Activated CD4-positive, alpha-beta memory T cell treated with anti-CD3 and anti-CD28 coated beads for 36 hours (primary cell): ENCODE measurements around the gene SETDB2. TPM values are rescaled to one million over a fixed set of nuclear protein-coding genes. Genes with fewer than 3 reads are reported as not detected.

Experiments used
- CTCF ChIA-PET: fragments of 350-600 bp; sonication (Branson Sonifier 250); formaldehyde crosslinking; loops from one replicate; lab custom pipeline; 2021; ENCODE audit warnings: antibody characterized with exemption, inconsistent platforms; lab: Charles Lee
- POLR2A ChIA-PET: fragments of 350-600 bp; sonication (Branson Sonifier 250); formaldehyde crosslinking; loops from one replicate; lab custom pipeline; 2021; ENCODE audit warnings: antibody characterized with exemption; lab: Charles Lee
- DNase-seq: peaks from one replicate; pipeline ENCODE4 v3.0.0-alpha.2; 2020
- H3K27ac Mint-ChIP-seq: one replicate; pipeline ENCODE4 v1.8.0; 2021; ENCODE audit warnings: mixed read lengths
- H3K27me3 Mint-ChIP-seq: one replicate; pipeline ENCODE4 v1.8.0; 2021; ENCODE audit warnings: mixed read lengths
- H3K36me3 Mint-ChIP-seq: one replicate; pipeline ENCODE4 v1.8.0; 2021; ENCODE audit warnings: mixed read lengths
- H3K4me1 Mint-ChIP-seq: one replicate; pipeline ENCODE4 v1.8.0; 2021; ENCODE audit warnings: low read depth, mixed read lengths
- H3K4me3 Mint-ChIP-seq: one replicate; pipeline ENCODE4 v1.8.0; 2021; ENCODE audit warnings: mild to moderate bottlenecking, mixed read lengths
- H3K9me3 Mint-ChIP-seq: one replicate; pipeline ENCODE4 v1.8.0; 2021; ENCODE audit warnings: mixed read lengths
- intact Hi-C: fragments of 100-400 bp; cut with micrococcal nuclease; formaldehyde crosslinking; loops from one replicate; pipeline ENCODE4 v1.15.1; 2023
- total RNA-seq, 2 experiments: library from RNA; stranded (reverse); gene quantifications; one replicate each; pipeline ENCODE4 v1.2.3, GENCODE V29; 2021

The SETDB2 gene
- 10 to 100 TPM; 13.9 to 15.9 TPM for total RNA-seq

- POLR2A ChIA-PET, result interaction anchor here (0.6 to 5.3 kb wide), 10 partner anchors 9 to 1410 kb away, joined by 3 to 72 read pairs (median 4); partner anchors contain the start of genes CDADC1, EBPL, PHF11 and RCBTB1
- Mint-ChIP-seq H3K4me1 (peaks cover 62% of the 10 kb centered on the region), H3K27me3 (no peaks in the 10 kb centered on the region), H3K4me3 (peak within 1 kb of the TSS; percentile 85), H3K36me3 (peaks cover 13% of the 10 kb centered on the region), H3K27ac (peak within 1 kb of the TSS; percentile 94), H3K9me3 (no peaks in the 10 kb centered on the region)
- CTCF ChIA-PET, result interaction anchor here (0.6 to 2.1 kb wide), 7 partner anchors 10 to 1349 kb away, joined by 3 to 8 read pairs (median 3); partner anchors contain the start of genes MED4, PHF11 and RCBTB1
- peak; percentile 100 for DNase-seq
- intact Hi-C loops, result loop anchor here (1.0 to 10.0 kb wide), 12 partner anchors 10 to 1212 kb away; partner anchors contain the start of genes CDADC1, EBPL, ITM2B and KPNA3
Observed at GRCh38 chr13:49443704-49444523, at the start of gene SETDB2, which contains the start of gene CAB39L. SETDB2 (plus strand) TSS chr13:49444274; CDS start chr13:49451894, 7,620 bp downstream. CAB39L (minus strand) TSS chr13:49444064; CDS start chr13:49382910, 61,154 bp downstream.

GRCh38 chr13:49395451-49395865 lies 48.6 kb upstream of the SETDB2 start:
- H3K27ac Mint-ChIP-seq, result no peak overlapping the region
- CTCF ChIA-PET, result no interaction called here
- H3K4me1 Mint-ChIP-seq, result no peaks in the 10 kb centered on the region
- DNase-seq, result no peak
- POLR2A ChIA-PET, result no interaction called here
- intact Hi-C loops, result no loop called here
- H3K36me3 Mint-ChIP-seq, result no peaks in the 10 kb centered on the region
- no peak overlapping the region for H3K4me3 Mint-ChIP-seq
- no peaks in the 10 kb centered on the region for H3K27me3 Mint-ChIP-seq
- peaks cover 3% of the 10 kb centered on the region for H3K9me3 Mint-ChIP-seq

- peaks cover 3% of the 10 kb centered on the region for H3K9me3 Mint-ChIP-seq
- DNase-seq, result no peak
Observed at GRCh38 chr13:49395878-49396380, 48.1 kb upstream of the SETDB2 start.

GRCh38 chr13:49399801-49400472 lies 44.1 kb upstream of the SETDB2 start:
- no peak overlapping the region for H3K27ac Mint-ChIP-seq
- no peak for DNase-seq
- CTCF ChIA-PET, result no interaction called here
- no peak overlapping the region for H3K4me3 Mint-ChIP-seq
- intact Hi-C loops, result no loop called here
- no peaks in the 10 kb centered on the region for H3K27me3 Mint-ChIP-seq
- H3K9me3 Mint-ChIP-seq, result peaks cover 11% of the 10 kb centered on the region
- H3K4me1 Mint-ChIP-seq, result no peaks in the 10 kb centered on the region
- POLR2A ChIA-PET, result no interaction called here
- peaks cover 5% of the 10 kb centered on the region for H3K36me3 Mint-ChIP-seq

More at GRCh38 chr13:49395878-49396380, 48.1 kb upstream of the SETDB2 start:
- Mint-ChIP-seq H3K4me1 (no peaks in the 10 kb centered on the region), H3K36me3 (no peaks in the 10 kb centered on the region), H3K4me3 (no peak overlapping the region), H3K27me3 (no peaks in the 10 kb centered on the region), H3K27ac (no peak overlapping the region)
- POLR2A ChIA-PET, result no interaction called here
- intact Hi-C loops, result no loop called here
- CTCF ChIA-PET, result no interaction called here

- ChIA-PET CTCF (no interaction called here), POLR2A (no interaction called here)
- H3K4me3 Mint-ChIP-seq, result no peak overlapping the region
- peaks cover 19% of the 10 kb centered on the region for H3K9me3 Mint-ChIP-seq
- H3K27me3 Mint-ChIP-seq, result no peaks in the 10 kb centered on the region
- H3K27ac Mint-ChIP-seq, result no peak overlapping the region
- H3K4me1 Mint-ChIP-seq, result no peaks in the 10 kb centered on the region
- peaks cover 5% of the 10 kb centered on the region for H3K36me3 Mint-ChIP-seq
- DNase-seq, result no peak
- intact Hi-C loops, result no loop called here
Observed at GRCh38 chr13:49400755-49401659, 43.1 kb upstream of the SETDB2 start.

- H3K36me3 Mint-ChIP-seq, result peaks cover 5% of the 10 kb centered on the region
- intact Hi-C loops, result no loop called here
- CTCF ChIA-PET, result interaction anchor here (0.6 kb wide), 1 partner anchor 82 kb away, joined by 3 read pairs; no protein-coding TSS in a partner anchor
- peaks cover 19% of the 10 kb centered on the region for H3K9me3 Mint-ChIP-seq
- no peaks in the 10 kb centered on the region for H3K4me1 Mint-ChIP-seq
- H3K4me3 Mint-ChIP-seq, result no peak overlapping the region
- POLR2A ChIA-PET, result no interaction called here
- H3K27ac Mint-ChIP-seq, result no peak overlapping the region
- DNase-seq, result no peak
- H3K27me3 Mint-ChIP-seq, result no peaks in the 10 kb centered on the region
Observed at GRCh38 chr13:49403996-49404702, 39.9 kb upstream of the SETDB2 start.

GRCh38 chr13:49404703-49405020 lies 39.4 kb upstream of the SETDB2 start:
- ChIA-PET CTCF (interaction anchor here (0.6 kb wide), 1 partner anchor 83 kb away, joined by 3 read pairs; no protein-coding TSS in a partner anchor), POLR2A (no interaction called here)
- Mint-ChIP-seq H3K27me3 (no peaks in the 10 kb centered on the region), H3K27ac (no peak overlapping the region), H3K4me1 (no peaks in the 10 kb centered on the region), H3K9me3 (peaks cover 19% of the 10 kb centered on the region), H3K36me3 (peaks cover 5% of the 10 kb centered on the region), H3K4me3 (no peak overlapping the region)
- no peak for DNase-seq
- intact Hi-C loops, result no loop called here

- H3K27ac Mint-ChIP-seq, result no peak overlapping the region
- peaks cover 19% of the 10 kb centered on the region for H3K9me3 Mint-ChIP-seq
- no peaks in the 10 kb centered on the region for H3K27me3 Mint-ChIP-seq
- CTCF ChIA-PET, result no interaction called here
- intact Hi-C loops, result no loop called here
- POLR2A ChIA-PET, result interaction anchor here (0.6 kb wide), 1 partner anchor 420 kb away, joined by 4 read pairs; no protein-coding TSS in a partner anchor
- DNase-seq, result no peak
- H3K4me1 Mint-ChIP-seq, result no peaks in the 10 kb centered on the region
- H3K36me3 Mint-ChIP-seq, result peaks cover 5% of the 10 kb centered on the region
- no peak overlapping the region for H3K4me3 Mint-ChIP-seq
Observed at GRCh38 chr13:49407068-49407467, 37.0 kb upstream of the SETDB2 start.

- Mint-ChIP-seq H3K9me3 (peaks cover 19% of the 10 kb centered on the region), H3K27me3 (no peaks in the 10 kb centered on the region), H3K4me3 (no peak overlapping the region), H3K36me3 (peaks cover 5% of the 10 kb centered on the region), H3K4me1 (no peaks in the 10 kb centered on the region), H3K27ac (no peak overlapping the region)
- CTCF ChIA-PET, result no interaction called here
- no peak for DNase-seq
- intact Hi-C loops, result no loop called here
- POLR2A ChIA-PET, result no interaction called here
Observed at GRCh38 chr13:49407936-49408335, 36.1 kb upstream of the SETDB2 start.

- no peak for DNase-seq
- no peaks in the 10 kb centered on the region for H3K4me1 Mint-ChIP-seq
- H3K9me3 Mint-ChIP-seq, result peaks cover 17% of the 10 kb centered on the region
- intact Hi-C loops, result no loop called here
- H3K36me3 Mint-ChIP-seq, result no peaks in the 10 kb centered on the region
- no peak overlapping the region for H3K27ac Mint-ChIP-seq
- ChIA-PET CTCF (no interaction called here), POLR2A (no interaction called here)
- H3K4me3 Mint-ChIP-seq, result no peak overlapping the region
- no peaks in the 10 kb centered on the region for H3K27me3 Mint-ChIP-seq
Observed at GRCh38 chr13:49409008-49409407, 35.1 kb upstream of the SETDB2 start.

- POLR2A ChIA-PET, result no interaction called here
- H3K36me3 Mint-ChIP-seq, result no peaks in the 10 kb centered on the region
- CTCF ChIA-PET, result no interaction called here
Observed at GRCh38 chr13:49410006-49410405, 34.1 kb upstream of the SETDB2 start.

More at GRCh38 chr13:49410006-49410405, 34.1 kb upstream of the SETDB2 start:
- Mint-ChIP-seq H3K4me1 (no peaks in the 10 kb centered on the region), H3K4me3 (no peak overlapping the region), H3K9me3 (peaks cover 7% of the 10 kb centered on the region), H3K27ac (no peak overlapping the region), H3K27me3 (no peaks in the 10 kb centered on the region)
- no peak for DNase-seq
- intact Hi-C loops, result no loop called here
